PC-9 (cell line): ENCODE data around the gene SEZ6L.

Experiments
- CTCF ChIP-seq: fragments of 200-600 bp; sonication (generic); conservative IDR thresholded peaks from 2 replicates; pipeline ENCODE4 v1.6.1; 2017; ENCODE audit warnings: mixed run types, antibody characterized with exemption, mild to moderate bottlenecking, moderate library complexity
- EZH2 ChIP-seq: fragments of 200-600 bp; sonication (generic); IDR thresholded peaks from 2 replicates; pipeline ENCODE4 v1.8.0; 2017; ENCODE audit warnings: antibody characterized with exemption, low read depth

- TF ChIP-seq CTCF (no peak), EZH2 (no peak)
Observed at GRCh38 chr22:26323013-26323412, 153.8 kb downstream of the SEZ6L start.
